SHP77 (cell line): Measurements from ENCODE around the gene PTGES3.
A peak's percentile ranks its signal among the peaks of the same experiment; 100 is the strongest.

ENCODE experiments used
- DNase-seq, 2 experiments: peaks; one replicate each; lab custom pipeline; 2025; lab: John Stamatoyannopoulos, UW

Gene PTGES3

GRCh38 chr12:56629459-56630179 is 58.5 kb downstream of the PTGES3 start:
- no peak for DNase-seq

GRCh38 chr12:56628671-56629458 is 59.2 kb downstream of the PTGES3 start:
- DNase-seq, result peak; percentile 6 to 44

GRCh38 chr12:56626701-56627100 is 61.4 kb downstream of the PTGES3 start:
- DNase-seq, result no peak

GRCh38 chr12:56622535-56622934 is 65.5 kb downstream of the PTGES3 start:
- DNase-seq, result no peak

GRCh38 chr12:56616925-56617324 is 71.2 kb downstream of the PTGES3 start:
- no peak for DNase-seq

GRCh38 chr12:56616244-56616643 is 71.8 kb downstream of the PTGES3 start:
- no peak for DNase-seq

- DNase-seq, result no peak
These were observed 73.5 kb downstream of the PTGES3 start for GRCh38 chr12:56614627-56615026.
